NCI-H187 (cell line): ENCODE measurements around the gene MASP1.

Experiments
- DNase-seq, 2 experiments: peaks; one replicate each; lab custom pipeline; 2025; lab: John Stamatoyannopoulos, UW

MASP1 gene

GRCh38 chr3:187291512-187292132 is at the start of gene MASP1:
TSS of gene MASP1 (minus strand) at chr3:187291737. CDS start at chr3:187291632, 105 bp downstream.
- no peak for DNase-seq

- no peak for DNase-seq
Observed at GRCh38 chr3:187340578-187340977, 49.0 kb upstream of the MASP1 start.

- no peak for DNase-seq
Observed at GRCh38 chr3:187336322-187336721, 44.8 kb upstream of the MASP1 start.

- no peak for DNase-seq
Observed at GRCh38 chr3:187334904-187335303, 43.4 kb upstream of the MASP1 start.

GRCh38 chr3:187328691-187329090 is 37.2 kb upstream of the MASP1 start:
- DNase-seq = no peak

- DNase-seq = no peak
Observed at GRCh38 chr3:187327845-187328244, 36.3 kb upstream of the MASP1 start.

GRCh38 chr3:187325632-187326031 is 34.1 kb upstream of the MASP1 start:
- no peak for DNase-seq

GRCh38 chr3:187323091-187323490 is 31.6 kb upstream of the MASP1 start:
- DNase-seq = no peak

- DNase-seq = no peak
Observed at GRCh38 chr3:187322291-187322690, 30.8 kb upstream of the MASP1 start.

GRCh38 chr3:187321766-187322165 is 30.2 kb upstream of the MASP1 start:
- DNase-seq = no peak

GRCh38 chr3:187319699-187320302 is 28.3 kb upstream of the MASP1 start:
- peak; percentile 43 to 51 for DNase-seq

- DNase-seq = peak in 1 of 2 experiments; percentile 40
Observed at GRCh38 chr3:187318819-187319616, 27.5 kb upstream of the MASP1 start.

- DNase-seq = no peak
Observed at GRCh38 chr3:187315872-187316271, 24.3 kb upstream of the MASP1 start.

GRCh38 chr3:187314176-187314575 is 22.6 kb upstream of the MASP1 start:
- DNase-seq = no peak

- no peak for DNase-seq
Observed at GRCh38 chr3:187310954-187311470, 19.5 kb upstream of the MASP1 start.

GRCh38 chr3:187310226-187310625 is 18.7 kb upstream of the MASP1 start:
- no peak for DNase-seq

GRCh38 chr3:187305881-187306280 is 14.3 kb upstream of the MASP1 start:
- DNase-seq = no peak

GRCh38 chr3:187299611-187300010 is 8.1 kb upstream of the MASP1 start:
- no peak for DNase-seq

- DNase-seq = no peak
Observed at GRCh38 chr3:187296911-187297310, 5.4 kb upstream of the MASP1 start.

- no peak for DNase-seq
Observed at GRCh38 chr3:187296058-187296457, 4.5 kb upstream of the MASP1 start.

- no peak for DNase-seq
Observed at GRCh38 chr3:187295316-187296034, 3.9 kb upstream of the MASP1 start.
